Lower leg skin (tissue), 3 donors: ENCODE data around the gene NGLY1.

Experiments
- POLR2A ChIP-seq, 2 donors: fragments of 450-650 bp; IDR thresholded peaks; one replicate each; pipeline ENCODE4 v1.6.1; 2016 to 2017; ENCODE audit warnings: antibody characterized with exemption in 2 of 2, mild to moderate bottlenecking in 1 of 2, moderate library complexity in 1 of 2
- TF ChIP-seq, protein P1 (sequence below), 3 donors: fragments of 450-650 bp; IDR thresholded peaks; one replicate each; pipeline ENCODE4 v1.5.1; 2016; ENCODE audit warnings: antibody characterized with exemption in 3 of 3, mild to moderate bottlenecking in 3 of 3, moderate library complexity in 2 of 3

DNA sequence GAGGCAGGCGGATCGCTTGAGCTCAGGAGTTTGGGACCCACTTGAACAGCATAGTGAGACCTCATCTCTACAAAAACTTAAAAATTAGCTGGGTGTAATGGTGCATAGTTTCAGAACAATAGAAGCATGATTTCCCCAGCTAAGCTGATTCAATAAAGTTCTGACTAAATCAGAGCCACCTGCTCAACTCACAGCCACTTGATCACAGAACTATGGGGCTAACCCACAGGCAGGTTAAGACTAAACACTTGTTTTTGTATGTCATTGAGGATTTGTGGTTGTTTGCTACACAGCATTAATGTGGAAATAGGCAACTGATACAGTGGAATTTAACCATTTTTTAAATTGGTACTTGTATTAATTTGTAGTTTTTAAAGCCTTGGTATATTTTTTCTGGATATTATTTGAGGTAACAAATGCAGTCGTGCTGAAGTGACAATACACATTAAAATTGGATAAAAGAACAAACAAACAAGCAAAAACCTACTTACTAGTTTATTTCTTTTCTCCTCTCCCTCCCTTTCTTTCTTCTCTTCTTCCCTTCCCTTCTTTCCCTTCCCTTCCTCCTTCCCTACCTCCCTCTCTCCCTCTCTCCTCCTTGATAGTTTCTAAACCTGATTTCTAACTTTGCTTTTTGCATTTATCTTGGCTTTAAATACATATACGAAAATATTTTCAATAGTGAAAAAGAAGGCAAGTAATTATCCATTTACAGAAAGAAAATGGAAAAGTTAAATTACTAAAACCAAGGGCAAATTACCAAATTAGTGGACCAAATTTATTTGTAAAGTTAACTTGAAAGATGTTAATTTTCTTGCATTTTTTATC, 38.7 kb upstream of the NGLY1 start:
- TF ChIP-seq, protein P1, sequence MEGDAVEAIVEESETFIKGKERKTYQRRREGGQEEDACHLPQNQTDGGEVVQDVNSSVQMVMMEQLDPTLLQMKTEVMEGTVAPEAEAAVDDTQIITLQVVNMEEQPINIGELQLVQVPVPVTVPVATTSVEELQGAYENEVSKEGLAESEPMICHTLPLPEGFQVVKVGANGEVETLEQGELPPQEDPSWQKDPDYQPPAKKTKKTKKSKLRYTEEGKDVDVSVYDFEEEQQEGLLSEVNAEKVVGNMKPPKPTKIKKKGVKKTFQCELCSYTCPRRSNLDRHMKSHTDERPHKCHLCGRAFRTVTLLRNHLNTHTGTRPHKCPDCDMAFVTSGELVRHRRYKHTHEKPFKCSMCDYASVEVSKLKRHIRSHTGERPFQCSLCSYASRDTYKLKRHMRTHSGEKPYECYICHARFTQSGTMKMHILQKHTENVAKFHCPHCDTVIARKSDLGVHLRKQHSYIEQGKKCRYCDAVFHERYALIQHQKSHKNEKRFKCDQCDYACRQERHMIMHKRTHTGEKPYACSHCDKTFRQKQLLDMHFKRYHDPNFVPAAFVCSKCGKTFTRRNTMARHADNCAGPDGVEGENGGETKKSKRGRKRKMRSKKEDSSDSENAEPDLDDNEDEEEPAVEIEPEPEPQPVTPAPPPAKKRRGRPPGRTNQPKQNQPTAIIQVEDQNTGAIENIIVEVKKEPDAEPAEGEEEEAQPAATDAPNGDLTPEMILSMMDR (IDR thresholded peaks at IDR 0.05): no peak
- no peak for TF ChIP-seq POLR2A (IDR thresholded peaks at IDR 0.05)
